Hepatocyte (in vitro differentiated cells): ENCODE results near the gene BBX.

Experiments used
- EZH2 ChIP-seq: fragments of 200-600 bp; sonication (generic); IDR thresholded peaks from 2 replicates; pipeline ENCODE4 v1.6.1; 2016; ENCODE audit warnings: antibody characterized with exemption, mild to moderate bottlenecking, borderline replicate concordance
- EZH2phosphoT487 ChIP-seq: fragments of 200-600 bp; sonication (generic); IDR thresholded peaks from one replicate; pipeline ENCODE4 v1.6.1; 2018; ENCODE audit warnings: antibody characterized with exemption, mild to moderate bottlenecking, low read depth, moderate library complexity; ENCODE audit not compliant: unreplicated experiment, severe bottlenecking
- TF ChIP-seq, protein P1 (sequence below): fragments of 200-600 bp; sonication (generic); IDR thresholded peaks from 2 replicates; pipeline ENCODE4 v1.5.1; 2016; ENCODE audit warnings: antibody characterized with exemption, mild to moderate bottlenecking; ENCODE audit not compliant: poor library complexity

- no peak for TF ChIP-seq EZH2phosphoT487
- TF ChIP-seq, protein P1, sequence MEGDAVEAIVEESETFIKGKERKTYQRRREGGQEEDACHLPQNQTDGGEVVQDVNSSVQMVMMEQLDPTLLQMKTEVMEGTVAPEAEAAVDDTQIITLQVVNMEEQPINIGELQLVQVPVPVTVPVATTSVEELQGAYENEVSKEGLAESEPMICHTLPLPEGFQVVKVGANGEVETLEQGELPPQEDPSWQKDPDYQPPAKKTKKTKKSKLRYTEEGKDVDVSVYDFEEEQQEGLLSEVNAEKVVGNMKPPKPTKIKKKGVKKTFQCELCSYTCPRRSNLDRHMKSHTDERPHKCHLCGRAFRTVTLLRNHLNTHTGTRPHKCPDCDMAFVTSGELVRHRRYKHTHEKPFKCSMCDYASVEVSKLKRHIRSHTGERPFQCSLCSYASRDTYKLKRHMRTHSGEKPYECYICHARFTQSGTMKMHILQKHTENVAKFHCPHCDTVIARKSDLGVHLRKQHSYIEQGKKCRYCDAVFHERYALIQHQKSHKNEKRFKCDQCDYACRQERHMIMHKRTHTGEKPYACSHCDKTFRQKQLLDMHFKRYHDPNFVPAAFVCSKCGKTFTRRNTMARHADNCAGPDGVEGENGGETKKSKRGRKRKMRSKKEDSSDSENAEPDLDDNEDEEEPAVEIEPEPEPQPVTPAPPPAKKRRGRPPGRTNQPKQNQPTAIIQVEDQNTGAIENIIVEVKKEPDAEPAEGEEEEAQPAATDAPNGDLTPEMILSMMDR, result no peak
- TF ChIP-seq EZH2, result no peak
Observed at GRCh38 chr3:107620534-107620933, 97.8 kb downstream of the BBX start.
